ENCODE measurements around the gene GNL1. TPM values are rescaled to one million over a fixed set of nuclear protein-coding genes. Genes with fewer than 3 reads are reported as not detected.
"Not testable (repeated sequence)": the region's sequence is repeated elsewhere in the genome, so short reads cannot be mapped to it uniquely, and the experiment has no call there.

The GNL1 gene
- total RNA-seq, 3 donors from 2014 or later, result 37.8 to 48.1 (median 45.9) TPM

GRCh38 chr6:30520522-30520921, 35.8 kb downstream of the GNL1 start:
- no peak for TF ChIP-seq CTCF (IDR thresholded peaks at IDR 0.05)
- intact Hi-C loops (cut with DNase I, micrococcal nuclease), result no loop called here
- no peak for ATAC-seq
- peaks cover 6% of the 10 kb centered on the region for H3K9me3 ChIP-seq
- no peak for DNase-seq
- H3K4me3 ChIP-seq, result no peak overlapping the region
- no peaks in the 10 kb centered on the region for H3K36me3 ChIP-seq (ENCODE audit: low read depth)
- H3K4me1 ChIP-seq (ENCODE audit: low read depth), result peaks cover 13% of the 10 kb centered on the region

GRCh38 chr6:30518505-30519145, 37.7 kb downstream of the GNL1 start:
- ATAC-seq; intact Hi-C loops (cut with DNase I, micrococcal nuclease); DNase-seq; H3K36me3 ChIP-seq (ENCODE audit: low read depth); H3K4me3 ChIP-seq; H3K9me3 ChIP-seq: not testable (repeated sequence)
- H3K4me1 ChIP-seq (ENCODE audit: low read depth), result peaks cover 13% of the 10 kb centered on the region

- intact Hi-C loops (cut with DNase I, micrococcal nuclease); H3K36me3 ChIP-seq (ENCODE audit: low read depth); H3K4me3 ChIP-seq; ATAC-seq; H3K9me3 ChIP-seq: not testable (repeated sequence)
- peak in 1 of 3 donors; percentile 58 for DNase-seq
- H3K4me1 ChIP-seq (ENCODE audit: low read depth), result peaks cover 13% of the 10 kb centered on the region
Observed at GRCh38 chr6:30517767-30518504, 38.4 kb downstream of the GNL1 start.

- H3K9me3 ChIP-seq; H3K36me3 ChIP-seq (ENCODE audit: low read depth); DNase-seq; intact Hi-C loops (cut with DNase I, micrococcal nuclease); ATAC-seq; H3K4me3 ChIP-seq: not testable (repeated sequence)
- H3K4me1 ChIP-seq (ENCODE audit: low read depth), result peaks cover 13% of the 10 kb centered on the region
Observed at GRCh38 chr6:30516754-30517076, 39.6 kb downstream of the GNL1 start.

GRCh38 chr6:30515944-30516753, 40.1 kb downstream of the GNL1 start:
- ATAC-seq (peak; percentile 95), DNase-seq (peak; percentile 92 to 96 (median 95))
- intact Hi-C loops (cut with DNase I, micrococcal nuclease), result no loop called here
- Histone ChIP-seq H3K4me1 (ENCODE audit: low read depth) (peaks cover 9% of the 10 kb centered on the region), H3K9me3 (peaks cover 6% of the 10 kb centered on the region), H3K36me3 (ENCODE audit: low read depth) (no peaks in the 10 kb centered on the region), H3K4me3 (no peak overlapping the region)
- no peak for TF ChIP-seq CTCF (IDR thresholded peaks at IDR 0.05)

GRCh38 chr6:30515106-30515505, 41.2 kb downstream of the GNL1 start:
- no peak overlapping the region for H3K4me3 ChIP-seq
- no peak for TF ChIP-seq CTCF (IDR thresholded peaks at IDR 0.05)
- no peaks in the 10 kb centered on the region for H3K36me3 ChIP-seq (ENCODE audit: low read depth)
- intact Hi-C loops (cut with DNase I, micrococcal nuclease), result no loop called here
- DNase-seq (no peak), ATAC-seq (no peak)
- H3K9me3 ChIP-seq, result peaks cover 6% of the 10 kb centered on the region
- H3K4me1 ChIP-seq (ENCODE audit: low read depth), result peaks cover 3% of the 10 kb centered on the region

GRCh38 chr6:30513451-30513850, 42.8 kb downstream of the GNL1 start:
- no peaks in the 10 kb centered on the region for H3K36me3 ChIP-seq (ENCODE audit: low read depth)
- ATAC-seq, result no peak
- no peak for TF ChIP-seq CTCF (IDR thresholded peaks at IDR 0.05)

More at GRCh38 chr6:30513451-30513850, 42.8 kb downstream of the GNL1 start:
- peaks cover 6% of the 10 kb centered on the region for H3K9me3 ChIP-seq
- H3K4me3 ChIP-seq, result no peak overlapping the region
- H3K4me1 ChIP-seq (ENCODE audit: low read depth), result peaks cover 3% of the 10 kb centered on the region
- intact Hi-C loops (cut with DNase I, micrococcal nuclease), result no loop called here
- no peak for DNase-seq

All from mucosa of descending colon (tissue), 3 donors.